GM03348 (cell line): ENCODE results near the gene SPTBN1.

Experiments used
- DNase-seq: peaks from one replicate; pipeline ENCODE4 v3.0.0; 2012; ENCODE audit warnings: low spot score

The SPTBN1 gene

GRCh38 chr2:54590216-54591120 is 134.3 kb downstream of the SPTBN1 start:
- DNase-seq = no peak

GRCh38 chr2:54591551-54591950 is 135.4 kb downstream of the SPTBN1 start:
- no peak for DNase-seq

- no peak for DNase-seq
Observed at GRCh38 chr2:54593249-54593648, 137.1 kb downstream of the SPTBN1 start.

GRCh38 chr2:54594048-54594447 is 137.9 kb downstream of the SPTBN1 start:
- DNase-seq = no peak

GRCh38 chr2:54595161-54595803 is 139.2 kb downstream of the SPTBN1 start:
- DNase-seq = no peak

- no peak for DNase-seq
Observed at GRCh38 chr2:54595999-54596902, 140.1 kb downstream of the SPTBN1 start.

GRCh38 chr2:54597153-54597848 is 141.2 kb downstream of the SPTBN1 start:
- DNase-seq = no peak

- no peak for DNase-seq
Observed at GRCh38 chr2:54598347-54599325, 142.5 kb downstream of the SPTBN1 start.

- DNase-seq = no peak
Observed at GRCh38 chr2:54599326-54599710, 143.2 kb downstream of the SPTBN1 start.

GRCh38 chr2:54599914-54600313 is 143.8 kb downstream of the SPTBN1 start:
- DNase-seq = peak; percentile 43

GRCh38 chr2:54601339-54601738 is 145.2 kb downstream of the SPTBN1 start:
- DNase-seq = no peak

- no peak for DNase-seq
Observed at GRCh38 chr2:54602736-54603322, 146.7 kb downstream of the SPTBN1 start.

GRCh38 chr2:54603357-54603756 is 147.2 kb downstream of the SPTBN1 start:
- no peak for DNase-seq

GRCh38 chr2:54603796-54604195 is 147.7 kb downstream of the SPTBN1 start:
- DNase-seq = no peak

- DNase-seq = no peak
Observed at GRCh38 chr2:54604871-54605270, 148.7 kb downstream of the SPTBN1 start.

- peak; percentile 33 for DNase-seq
Observed at GRCh38 chr2:54605836-54606235, 149.7 kb downstream of the SPTBN1 start.

GRCh38 chr2:54606393-54606958 is 150.3 kb downstream of the SPTBN1 start:
- peak; percentile 66 for DNase-seq

- DNase-seq = no peak
Observed at GRCh38 chr2:54608224-54608623, 152.1 kb downstream of the SPTBN1 start.

GRCh38 chr2:54609241-54609640 is 153.1 kb downstream of the SPTBN1 start:
- no peak for DNase-seq

GRCh38 chr2:54609647-54610046 is 153.5 kb downstream of the SPTBN1 start:
- no peak for DNase-seq
